ENCODE results near the gene IQSEC1.
"Not testable (repeated sequence)": the region's sequence is repeated elsewhere in the genome, so short reads cannot be mapped to it uniquely, and the experiment has no call there.

IQSEC1 gene

GRCh38 chr3:12853847-12854246 lies 219.4 kb downstream of the IQSEC1 start:
- DNase-seq = not testable (repeated sequence)

- no peak for DNase-seq
Measured at GRCh38 chr3:12852201-12852600, 221.0 kb downstream of the IQSEC1 start.

Measured in fibroblast of upper back skin (primary cell).